ENCODE results near the gene TSHZ2.

TSHZ2 gene

GRCh38 chr20:53097791-53098190 lies 125.6 kb downstream of the TSHZ2 start:
- DNase-seq: no peak
- Mint-ChIP-seq H3K4me1 (ENCODE audit: low read depth) (no peaks in the 10 kb centered on the region), H3K27ac (no peak overlapping the region), H3K36me3 (ENCODE audit: low read depth) (peaks cover 14% of the 10 kb centered on the region), H3K4me3 (no peak overlapping the region), H3K27me3 (no peaks in the 10 kb centered on the region), H3K9me3 (no peaks in the 10 kb centered on the region)

GRCh38 chr20:53098621-53099020 lies 126.5 kb downstream of the TSHZ2 start:
- Mint-ChIP-seq H3K27ac (no peak overlapping the region), H3K36me3 (ENCODE audit: low read depth) (peaks cover 14% of the 10 kb centered on the region), H3K27me3 (no peaks in the 10 kb centered on the region), H3K4me1 (ENCODE audit: low read depth) (no peaks in the 10 kb centered on the region), H3K4me3 (no peak overlapping the region), H3K9me3 (no peaks in the 10 kb centered on the region)
- DNase-seq: no peak

GRCh38 chr20:53099856-53100255 lies 127.7 kb downstream of the TSHZ2 start:
- Mint-ChIP-seq H3K4me1 (ENCODE audit: low read depth) (no peaks in the 10 kb centered on the region), H3K9me3 (no peaks in the 10 kb centered on the region), H3K27ac (no peak overlapping the region), H3K36me3 (ENCODE audit: low read depth) (peaks cover 10% of the 10 kb centered on the region), H3K4me3 (no peak overlapping the region), H3K27me3 (no peaks in the 10 kb centered on the region)
- no peak for DNase-seq

- H3K27ac Mint-ChIP-seq: no peak overlapping the region
Observed at GRCh38 chr20:53100476-53100911, 128.3 kb downstream of the TSHZ2 start.

GRCh38 chr20:53101992-53102760 lies 130.0 kb downstream of the TSHZ2 start:
- Mint-ChIP-seq H3K27me3 (no peaks in the 10 kb centered on the region), H3K4me3 (no peak overlapping the region), H3K27ac (no peak overlapping the region), H3K36me3 (ENCODE audit: low read depth) (peaks cover 6% of the 10 kb centered on the region), H3K4me1 (ENCODE audit: low read depth) (peaks cover 2% of the 10 kb centered on the region), H3K9me3 (no peaks in the 10 kb centered on the region)
- DNase-seq: no peak

More at GRCh38 chr20:53100476-53100911, 128.3 kb downstream of the TSHZ2 start:
- no peak for DNase-seq
- no peaks in the 10 kb centered on the region for H3K27me3 Mint-ChIP-seq
- H3K36me3 Mint-ChIP-seq (ENCODE audit: low read depth): peaks cover 6% of the 10 kb centered on the region
- H3K9me3 Mint-ChIP-seq: no peaks in the 10 kb centered on the region
- no peaks in the 10 kb centered on the region for H3K4me1 Mint-ChIP-seq (ENCODE audit: low read depth)
- H3K4me3 Mint-ChIP-seq: no peak overlapping the region

GRCh38 chr20:53103124-53103523 lies 131.0 kb downstream of the TSHZ2 start:
- Mint-ChIP-seq H3K9me3 (no peaks in the 10 kb centered on the region), H3K4me1 (ENCODE audit: low read depth) (peaks cover 2% of the 10 kb centered on the region), H3K27ac (no peak overlapping the region), H3K27me3 (peaks cover 2% of the 10 kb centered on the region), H3K36me3 (ENCODE audit: low read depth) (peaks cover 8% of the 10 kb centered on the region), H3K4me3 (no peak overlapping the region)
- DNase-seq: no peak

GRCh38 chr20:53104884-53105283 lies 132.7 kb downstream of the TSHZ2 start:
- Mint-ChIP-seq H3K36me3 (ENCODE audit: low read depth) (peaks cover 3% of the 10 kb centered on the region), H3K27me3 (peaks cover 2% of the 10 kb centered on the region), H3K4me1 (ENCODE audit: low read depth) (peaks cover 2% of the 10 kb centered on the region), H3K27ac (no peak overlapping the region), H3K9me3 (no peaks in the 10 kb centered on the region), H3K4me3 (no peak overlapping the region)
- no peak for DNase-seq

- no peaks in the 10 kb centered on the region for H3K9me3 Mint-ChIP-seq
- H3K4me1 Mint-ChIP-seq (ENCODE audit: low read depth): peaks cover 5% of the 10 kb centered on the region
- no peak overlapping the region for H3K27ac Mint-ChIP-seq
- H3K4me3 Mint-ChIP-seq: no peak overlapping the region
- H3K27me3 Mint-ChIP-seq: no peaks in the 10 kb centered on the region
- no peaks in the 10 kb centered on the region for H3K36me3 Mint-ChIP-seq (ENCODE audit: low read depth)
- DNase-seq: no peak
Observed at GRCh38 chr20:53116733-53117132, 144.6 kb downstream of the TSHZ2 start.

- Mint-ChIP-seq H3K4me1 (ENCODE audit: low read depth) (peaks cover 16% of the 10 kb centered on the region), H3K36me3 (ENCODE audit: low read depth) (no peaks in the 10 kb centered on the region), H3K27me3 (no peaks in the 10 kb centered on the region), H3K4me3 (no peak overlapping the region), H3K27ac (no peak overlapping the region), H3K9me3 (no peaks in the 10 kb centered on the region)
- no peak for DNase-seq
Observed at GRCh38 chr20:53122853-53123252, 150.7 kb downstream of the TSHZ2 start.

- no peak overlapping the region for H3K27ac Mint-ChIP-seq
- DNase-seq: no peak
- H3K27me3 Mint-ChIP-seq: no peaks in the 10 kb centered on the region
- no peak overlapping the region for H3K4me3 Mint-ChIP-seq
- peaks cover 21% of the 10 kb centered on the region for H3K4me1 Mint-ChIP-seq (ENCODE audit: low read depth)
- no peaks in the 10 kb centered on the region for H3K36me3 Mint-ChIP-seq (ENCODE audit: low read depth)
- H3K9me3 Mint-ChIP-seq: no peaks in the 10 kb centered on the region
Observed at GRCh38 chr20:53124075-53124551, 152.0 kb downstream of the TSHZ2 start.

- Mint-ChIP-seq H3K4me1 (ENCODE audit: low read depth) (peaks cover 21% of the 10 kb centered on the region), H3K9me3 (no peaks in the 10 kb centered on the region)
Observed at GRCh38 chr20:53124803-53125202, 152.6 kb downstream of the TSHZ2 start.

GRCh38 chr20:53126185-53126584 lies 154.0 kb downstream of the TSHZ2 start:
- no peaks in the 10 kb centered on the region for H3K27me3 Mint-ChIP-seq
- no peak for DNase-seq
- H3K4me1 Mint-ChIP-seq (ENCODE audit: low read depth): peaks cover 29% of the 10 kb centered on the region
- H3K36me3 Mint-ChIP-seq (ENCODE audit: low read depth): no peaks in the 10 kb centered on the region
- no peak overlapping the region for H3K4me3 Mint-ChIP-seq
- no peaks in the 10 kb centered on the region for H3K9me3 Mint-ChIP-seq
- H3K27ac Mint-ChIP-seq: no peak overlapping the region

More at GRCh38 chr20:53124803-53125202, 152.6 kb downstream of the TSHZ2 start:
- Mint-ChIP-seq H3K27me3 (no peaks in the 10 kb centered on the region), H3K4me3 (no peak overlapping the region), H3K27ac (no peak overlapping the region), H3K36me3 (ENCODE audit: low read depth) (no peaks in the 10 kb centered on the region)
- DNase-seq: no peak

GRCh38 chr20:53127027-53127426 lies 154.9 kb downstream of the TSHZ2 start:
- no peaks in the 10 kb centered on the region for H3K9me3 Mint-ChIP-seq
- H3K36me3 Mint-ChIP-seq (ENCODE audit: low read depth): no peaks in the 10 kb centered on the region
- H3K27me3 Mint-ChIP-seq: no peaks in the 10 kb centered on the region
- no peak overlapping the region for H3K4me3 Mint-ChIP-seq
- H3K4me1 Mint-ChIP-seq (ENCODE audit: low read depth): peaks cover 31% of the 10 kb centered on the region
- no peak overlapping the region for H3K27ac Mint-ChIP-seq
- no peak for DNase-seq

GRCh38 chr20:53128004-53128403 lies 155.8 kb downstream of the TSHZ2 start:
- Mint-ChIP-seq H3K4me3 (no peak overlapping the region), H3K27me3 (no peaks in the 10 kb centered on the region), H3K4me1 (ENCODE audit: low read depth) (peaks cover 33% of the 10 kb centered on the region), H3K9me3 (no peaks in the 10 kb centered on the region), H3K27ac (no peak overlapping the region), H3K36me3 (ENCODE audit: low read depth) (no peaks in the 10 kb centered on the region)
- DNase-seq: no peak

- no peaks in the 10 kb centered on the region for H3K9me3 Mint-ChIP-seq
- H3K4me3 Mint-ChIP-seq: no peak overlapping the region
- peaks cover 2% of the 10 kb centered on the region for H3K36me3 Mint-ChIP-seq (ENCODE audit: low read depth)
Observed at GRCh38 chr20:53129563-53129962, 157.4 kb downstream of the TSHZ2 start.

More at GRCh38 chr20:53129563-53129962, 157.4 kb downstream of the TSHZ2 start:
- Mint-ChIP-seq H3K27me3 (no peaks in the 10 kb centered on the region), H3K4me1 (ENCODE audit: low read depth) (peaks cover 37% of the 10 kb centered on the region), H3K27ac (no peak overlapping the region)
- no peak for DNase-seq

All from activated T-cell treated with anti-CD3 and anti-CD28 coated beads, Interleukin-2, amount 50 U/mL, for 24 hours (primary cell).